SK-N-SH (cell line): ENCODE results near the gene CASK. TPM values are rescaled to one million over a fixed set of nuclear protein-coding genes. Genes with fewer than 3 reads are reported as not detected.

Source experiments
- CTCF ChIA-PET: fragments of 300-600, 350-600 bp; formaldehyde crosslinking; extraction: SDS; loops from one replicate; lab custom pipeline; 2021; lab: Yijun Ruan, JAX
- POLR2A ChIA-PET: fragments of 350-600 bp; sonication (Branson Sonifier 250); formaldehyde crosslinking; extraction: SDS; loops from one replicate; lab custom pipeline; 2020; ENCODE audit warnings: antibody characterized with exemption, inconsistent platforms; lab: Yijun Ruan, JAX
- DNase-seq: peaks from one replicate; pipeline ENCODE4 v3.0.0; 2012
- H2AFZ ChIP-seq: fragments of 200-600 bp; sonication (generic); 2 replicates; pipeline ENCODE4 v1.8.1; 2016; ENCODE audit warnings: antibody characterized with exemption, mild to moderate bottlenecking, low read depth
- H3F3A ChIP-seq: fragments of 200-600 bp; sonication (generic); replicated peaks from 2 replicates; pipeline ENCODE3; 2016; ENCODE audit warnings: antibody characterized with exemption, mild to moderate bottlenecking; ENCODE audit not compliant: insufficient read depth
- H3K27ac ChIP-seq, 2 experiments: fragments of 200-500 bp in 1 of 2; fragments of 200-600 bp in 1 of 2; sonication (Bioruptor generic) in 1 of 2; sonication (generic), shearing (Covaris generic) in 1 of 2; 2 replicates each; pipeline versions ENCODE4 v1.5.1 to v1.6.1; 2014 to 2016; ENCODE audit warnings: low read depth in 2 of 2, inconsistent platforms in 1 of 2, low read length in 1 of 2, mild to moderate bottlenecking in 1 of 2, mixed read lengths in 1 of 2
- H3K27me3 ChIP-seq: fragments of 200-600 bp; sonication (generic), shearing (Covaris generic); 2 replicates; pipeline ENCODE4 v1.6.1; 2016; ENCODE audit warnings: mixed run types; ENCODE audit not compliant: insufficient read depth
- H3K36me3 ChIP-seq, 2 experiments: fragments of 200-500 bp in 1 of 2; fragments of 200-600 bp in 1 of 2; sonication (Bioruptor generic) in 1 of 2; sonication (generic) in 1 of 2; replicated peaks in 1 of 2; 2 replicates each; pipeline versions ENCODE3 to v1.5.1; 2014 to 2016; ENCODE audit warnings: low read length in 1 of 2, mild to moderate bottlenecking in 1 of 2; ENCODE audit not compliant: insufficient read depth in 2 of 2, control insufficient read depth in 1 of 2
- H3K4me1 ChIP-seq, 2 experiments: fragments of 200-500 bp in 1 of 2; fragments of 200-600 bp in 1 of 2; sonication (Bioruptor generic) in 1 of 2; sonication (generic), shearing (Covaris generic) in 1 of 2; 2 replicates each; pipeline versions ENCODE4 v1.5.1 to v1.6.1; 2014 to 2016; ENCODE audit warnings: low read depth in 1 of 2, low read length in 1 of 2, mixed run types in 1 of 2; ENCODE audit not compliant: insufficient read depth in 2 of 2, control insufficient read depth in 1 of 2
- H3K4me2 ChIP-seq: fragments of 200-600 bp; sonication (generic), shearing (Covaris generic); 2 replicates; pipeline ENCODE4 v1.6.1; 2017; ENCODE audit warnings: mixed run types
- H3K4me3 ChIP-seq, 2 experiments: fragments of 200-500 bp in 1 of 2; fragments of 200-600 bp in 1 of 2; sonication (Bioruptor generic) in 1 of 2; sonication (generic), shearing (Covaris generic) in 1 of 2; 2 replicates each; pipeline versions ENCODE4 v1.5.1 to v1.8.1; 2014 to 2016; ENCODE audit warnings: low read depth in 2 of 2, inconsistent platforms in 1 of 2, low read length in 1 of 2, mild to moderate bottlenecking in 1 of 2, mixed read lengths in 1 of 2, moderate library complexity in 1 of 2
- H3K79me2 ChIP-seq: fragments of 200-600 bp; sonication (generic); 2 replicates; pipeline ENCODE4 v1.8.1; 2017; ENCODE audit warnings: mild to moderate bottlenecking; ENCODE audit not compliant: insufficient read depth
- H3K9ac ChIP-seq: fragments of 200-600 bp; sonication (generic); 2 replicates; pipeline ENCODE4 v1.6.1; 2017; ENCODE audit warnings: mixed run types
- H3K9me2 ChIP-seq: fragments of 200-600 bp; sonication (generic); 2 replicates; pipeline ENCODE4 v1.6.1; 2017; ENCODE audit warnings: mixed run types
- H3K9me3 ChIP-seq: fragments of 200-600 bp; sonication (generic); 2 replicates; pipeline ENCODE4 v1.6.1; 2017; ENCODE audit warnings: mixed run types, mild to moderate bottlenecking, moderate library complexity
- H4K20me1 ChIP-seq: fragments of 200-600 bp; sonication (generic); 2 replicates; pipeline ENCODE4 v1.6.1; 2017; ENCODE audit warnings: mild to moderate bottlenecking, mixed run types; ENCODE audit not compliant: insufficient read depth
- ELF1 ChIP-seq: IDR thresholded peaks from 2 replicates; pipeline ENCODE4 v1.4.0; 2012
- EP300 ChIP-seq, 2 experiments: IDR thresholded peaks; 2 replicates each; pipeline versions ENCODE4 v1.4.0 to v1.6.1; 2012; ENCODE audit warnings: borderline replicate concordance in 1 of 2, low read depth in 1 of 2, low read length in 1 of 2
- FOXJ3 ChIP-seq: sonication (generic); formaldehyde crosslinking; IDR thresholded peaks from 2 replicates; pipeline ENCODE4 v1.5.1; 2020; ENCODE audit warnings: mild to moderate bottlenecking, missing genetic modification reagents
- FOXM1 ChIP-seq: IDR thresholded peaks from 2 replicates; pipeline ENCODE4 v1.4.0; 2012; ENCODE audit warnings: low read depth, mild to moderate bottlenecking
- GABPA ChIP-seq: IDR thresholded peaks from 2 replicates; pipeline ENCODE4 v1.4.0; 2012; ENCODE audit warnings: low read depth, mild to moderate bottlenecking
- IRF3 ChIP-seq: fragments of 150-350 bp; IDR thresholded peaks from 2 replicates; pipeline ENCODE4 v1.6.1; 2016; ENCODE audit warnings: mild to moderate bottlenecking, low read depth, low read length
- JUND ChIP-seq: IDR thresholded peaks from 2 replicates; pipeline ENCODE4 v1.4.0; 2012
- MAX ChIP-seq: IDR thresholded peaks from 2 replicates; pipeline ENCODE4 v1.4.0; 2012; ENCODE audit warnings: low read depth
- MEF2A ChIP-seq: IDR thresholded peaks from 2 replicates; pipeline ENCODE4 v1.4.0; 2012; ENCODE audit warnings: low read depth, borderline replicate concordance
- MXI1 ChIP-seq: IDR thresholded peaks from 2 replicates; pipeline ENCODE4 v1.6.1; 2012; ENCODE audit warnings: mild to moderate bottlenecking, low read depth, low read length, improper control_type of control experiment
- PBX3 ChIP-seq: IDR thresholded peaks from 2 replicates; pipeline ENCODE4; 2012
- RAD21 ChIP-seq: IDR thresholded peaks from 2 replicates; pipeline ENCODE4 v1.6.1; 2012; ENCODE audit warnings: mild to moderate bottlenecking, low read length
- RCOR1 ChIP-seq: fragments of 150-350 bp; IDR thresholded peaks from 2 replicates; pipeline ENCODE4 v1.6.1; 2017; ENCODE audit warnings: antibody characterized with exemption, low read length
- RFX5 ChIP-seq: IDR thresholded peaks from 2 replicates; pipeline ENCODE4 v1.6.1; 2012; ENCODE audit warnings: mild to moderate bottlenecking, improper control_type of control experiment, low read length
- SIN3A ChIP-seq: IDR thresholded peaks from 2 replicates; pipeline ENCODE4 v1.6.1; 2012; ENCODE audit warnings: low read depth, mild to moderate bottlenecking, low read length, moderate library complexity, borderline replicate concordance
- TCF12 ChIP-seq: IDR thresholded peaks from 2 replicates; pipeline ENCODE4 v1.4.0; 2012
- USF1 ChIP-seq: IDR thresholded peaks from 2 replicates; pipeline ENCODE4 v1.4.0; 2012; ENCODE audit warnings: low read depth, borderline replicate concordance
- USF2 ChIP-seq: fragments of 150-350 bp; IDR thresholded peaks from 2 replicates; pipeline ENCODE4 v1.6.1; 2017; ENCODE audit warnings: antibody characterized with exemption, low read length, low read depth, borderline replicate concordance
- YY1 ChIP-seq: IDR thresholded peaks from 2 replicates; pipeline ENCODE4 v1.4.0; 2012; ENCODE audit warnings: low read depth, mild to moderate bottlenecking
- ZBTB33 ChIP-seq: IDR thresholded peaks from 2 replicates; pipeline ENCODE4 v1.4.0; 2012; ENCODE audit warnings: low read depth, borderline replicate concordance
- WGBS: methylation state at CpG from one replicate; pipeline ENCODE4 v1.1.6; 2017; ENCODE audit warnings: low lambda C conversion rate; 5-methylcytosine and 5-hydroxymethylcytosine counted together
- polyA plus RNA-seq, 3 experiments: library from polyadenylated mRNA; depleted of rRNA; stranded (reverse); fragments of >200 nt; gene quantifications; 2 replicates each; pipeline ENCODE4 v1.2.3, GENCODE V29; 2012

CASK gene
- polyA plus RNA-seq, 1 of the 3 experiments (the other 2 are of a cell fraction): 7.0 TPM

- Histone ChIP-seq H3K9me3 (no peaks in the 10 kb centered on the region), H3K27ac (no peak within 1 kb of the TSS), H3K9ac (no peak within 1 kb of the TSS), H3K4me1 (no peaks in the 10 kb centered on the region), H4K20me1 (no peaks in the 10 kb centered on the region), H3K4me2 (no peak within 1 kb of the TSS), H2AFZ (no peak within 1 kb of the TSS), H3K36me3 (no peaks in the 10 kb centered on the region), H3K9me2 (no peaks in the 10 kb centered on the region), H3K27me3 (no peaks in the 10 kb centered on the region; the same call in 1 of the 2 replicates), H3K4me3 (no peak within 1 kb of the TSS), H3K79me2 (no peaks in the 10 kb centered on the region), H3F3A (no peaks in the 10 kb centered on the region)
- CTCF ChIA-PET: no interaction called here
- POLR2A ChIA-PET: no interaction called here
- WGBS: 46% methylated on average over 8 of the region's 8 CpGs
- TF ChIP-seq EP300 (IDR thresholded peaks at IDR 0.05; ENCODE audit: borderline replicate concordance in 1 of 2, low read depth in 1 of 2, low read length in 1 of 2): no peak
- TF ChIP-seq ZBTB33: no peak
- no peak for TF ChIP-seq SIN3A
- TF ChIP-seq JUND: no peak
- no peak for TF ChIP-seq MAX
- no peak for TF ChIP-seq USF1
- TF ChIP-seq FOXJ3 (CRISPR knock-in tag): no peak
- no peak for TF ChIP-seq RAD21
- no peak for TF ChIP-seq TCF12
- no peak for TF ChIP-seq MXI1
- TF ChIP-seq RCOR1: no peak
- TF ChIP-seq MEF2A: no peak
- no peak for TF ChIP-seq YY1
- no peak for TF ChIP-seq PBX3
- no peak for DNase-seq
Observed at GRCh38 chrX:41688835-41689234, 234.5 kb downstream of the CASK start, which contains the start of gene GPR34. Gene GPR34, plus strand, starts transcription at chrX:41688973. Its CDS starts 6,661 bp downstream, at chrX:41695634.

- Histone ChIP-seq H3K4me1 (no peaks in the 10 kb centered on the region), H3K27me3 (no peaks in the 10 kb centered on the region; the same call in 1 of the 2 replicates), H3K9me3 (no peaks in the 10 kb centered on the region), H3K27ac (no peak overlapping the region), H3K36me3 (no peaks in the 10 kb centered on the region), H3K9ac (no peak overlapping the region), H3K4me2 (no peak overlapping the region), H2AFZ (no peak overlapping the region), H3K9me2 (no peaks in the 10 kb centered on the region), H4K20me1 (no peaks in the 10 kb centered on the region), H3F3A (no peaks in the 10 kb centered on the region), H3K79me2 (no peaks in the 10 kb centered on the region), H3K4me3 (no peak overlapping the region)
- 64% methylated on average over 2 of the region's 2 CpGs for WGBS
- POLR2A ChIA-PET: no interaction called here
- no peak for DNase-seq
- CTCF ChIA-PET: no interaction called here
- TF ChIP-seq FOXM1 (no peak), RAD21 (no peak), GABPA (no peak), USF1 (no peak), RFX5 (no peak), MAX (no peak), SIN3A (no peak), JUND (no peak), IRF3 (no peak), ELF1 (no peak), RCOR1 (no peak), MEF2A (no peak), USF2 (no peak)
Observed at GRCh38 chrX:41688156-41688555, 235.2 kb downstream of the CASK start.
